ENCODE data around the gene FHOD3. TPM values are rescaled to one million over a fixed set of nuclear protein-coding genes. Genes with fewer than 3 reads are reported as not detected.

FHOD3 gene
- total and polyA plus RNA-seq, 2 of the 13 experiments (the other 11 are each of a cell fraction or from before 2014, with no cell fraction given): 0.07 TPM; not detected in 1

DNA sequence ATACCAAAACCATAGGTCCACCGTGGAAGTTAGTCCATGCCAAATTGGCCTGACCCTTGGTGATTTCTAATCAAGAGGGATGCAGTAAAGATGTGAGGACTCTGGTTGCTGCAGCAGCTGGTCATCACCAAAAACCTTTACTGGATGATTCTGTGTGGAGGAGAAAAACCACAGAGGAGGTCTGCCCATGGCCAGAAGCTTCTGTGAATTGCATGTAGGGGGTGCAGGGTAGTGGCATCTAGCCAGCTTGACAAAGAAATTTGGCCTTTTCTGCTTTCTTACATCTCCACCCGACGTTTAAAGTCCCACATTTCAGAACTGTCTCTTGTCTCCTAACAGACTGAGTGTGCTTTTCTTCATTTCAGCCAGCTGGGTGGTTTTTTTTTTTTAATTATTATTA lies 351.3 kb downstream of the FHOD3 start:
- WGBS (ENCODE audit: low lambda C conversion rate): 0% methylated on average over 3 of the region's 3 CpGs
- no peak for DNase-seq (ENCODE audit: low spot score)
- H3K79me2 ChIP-seq (ENCODE audit: insufficient read depth, low read length): no peaks in the 10 kb centered on the region
- H3K4me2 ChIP-seq (ENCODE audit: low read depth, low read length): no peak overlapping the region
- no TSS peak for BruUV-seq (replicated peaks)
- TF ChIP-seq ZNF207 (IDR thresholded peaks at IDR 0.05; ENCODE audit: borderline replicate concordance) (no peak), GATAD1 (CRISPR knock-in tag; IDR thresholded peaks at IDR 0.05) (no peak), SMC3 (IDR thresholded peaks at IDR 0.05; ENCODE audit: low read length) (no peak), ZNF337 (CRISPR knock-in tag; IDR thresholded peaks at IDR 0.05; ENCODE audit: borderline replicate concordance, low read depth) (no peak), TBP (CRISPR knock-in tag; IDR thresholded peaks at IDR 0.05) (no peak), SUZ12 (IDR thresholded peaks at IDR 0.05; ENCODE audit: low read depth, low read length) (no peak), PCBP2 (optimal IDR thresholded peaks at IDR 0.05; ENCODE audit: low read depth, low read length, poor library complexity, severe bottlenecking) (no peak)
- TF ChIP-seq, protein P1, sequence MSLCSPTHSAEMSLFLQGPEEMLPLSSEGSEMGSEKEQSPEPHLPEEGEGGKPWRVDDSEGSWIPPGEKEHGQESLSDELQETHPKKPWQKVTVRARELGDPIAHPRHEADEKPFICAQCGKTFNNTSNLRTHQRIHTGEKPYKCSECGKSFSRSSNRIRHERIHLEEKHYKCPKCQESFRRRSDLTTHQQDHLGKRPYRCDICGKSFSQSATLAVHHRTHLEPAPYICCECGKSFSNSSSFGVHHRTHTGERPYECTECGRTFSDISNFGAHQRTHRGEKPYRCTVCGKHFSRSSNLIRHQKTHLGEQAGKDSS (CRISPR knock-in tag; IDR thresholded peaks at IDR 0.05; ENCODE audit: borderline replicate concordance, low read depth): no peak
- TF ChIP-seq, protein P2, sequence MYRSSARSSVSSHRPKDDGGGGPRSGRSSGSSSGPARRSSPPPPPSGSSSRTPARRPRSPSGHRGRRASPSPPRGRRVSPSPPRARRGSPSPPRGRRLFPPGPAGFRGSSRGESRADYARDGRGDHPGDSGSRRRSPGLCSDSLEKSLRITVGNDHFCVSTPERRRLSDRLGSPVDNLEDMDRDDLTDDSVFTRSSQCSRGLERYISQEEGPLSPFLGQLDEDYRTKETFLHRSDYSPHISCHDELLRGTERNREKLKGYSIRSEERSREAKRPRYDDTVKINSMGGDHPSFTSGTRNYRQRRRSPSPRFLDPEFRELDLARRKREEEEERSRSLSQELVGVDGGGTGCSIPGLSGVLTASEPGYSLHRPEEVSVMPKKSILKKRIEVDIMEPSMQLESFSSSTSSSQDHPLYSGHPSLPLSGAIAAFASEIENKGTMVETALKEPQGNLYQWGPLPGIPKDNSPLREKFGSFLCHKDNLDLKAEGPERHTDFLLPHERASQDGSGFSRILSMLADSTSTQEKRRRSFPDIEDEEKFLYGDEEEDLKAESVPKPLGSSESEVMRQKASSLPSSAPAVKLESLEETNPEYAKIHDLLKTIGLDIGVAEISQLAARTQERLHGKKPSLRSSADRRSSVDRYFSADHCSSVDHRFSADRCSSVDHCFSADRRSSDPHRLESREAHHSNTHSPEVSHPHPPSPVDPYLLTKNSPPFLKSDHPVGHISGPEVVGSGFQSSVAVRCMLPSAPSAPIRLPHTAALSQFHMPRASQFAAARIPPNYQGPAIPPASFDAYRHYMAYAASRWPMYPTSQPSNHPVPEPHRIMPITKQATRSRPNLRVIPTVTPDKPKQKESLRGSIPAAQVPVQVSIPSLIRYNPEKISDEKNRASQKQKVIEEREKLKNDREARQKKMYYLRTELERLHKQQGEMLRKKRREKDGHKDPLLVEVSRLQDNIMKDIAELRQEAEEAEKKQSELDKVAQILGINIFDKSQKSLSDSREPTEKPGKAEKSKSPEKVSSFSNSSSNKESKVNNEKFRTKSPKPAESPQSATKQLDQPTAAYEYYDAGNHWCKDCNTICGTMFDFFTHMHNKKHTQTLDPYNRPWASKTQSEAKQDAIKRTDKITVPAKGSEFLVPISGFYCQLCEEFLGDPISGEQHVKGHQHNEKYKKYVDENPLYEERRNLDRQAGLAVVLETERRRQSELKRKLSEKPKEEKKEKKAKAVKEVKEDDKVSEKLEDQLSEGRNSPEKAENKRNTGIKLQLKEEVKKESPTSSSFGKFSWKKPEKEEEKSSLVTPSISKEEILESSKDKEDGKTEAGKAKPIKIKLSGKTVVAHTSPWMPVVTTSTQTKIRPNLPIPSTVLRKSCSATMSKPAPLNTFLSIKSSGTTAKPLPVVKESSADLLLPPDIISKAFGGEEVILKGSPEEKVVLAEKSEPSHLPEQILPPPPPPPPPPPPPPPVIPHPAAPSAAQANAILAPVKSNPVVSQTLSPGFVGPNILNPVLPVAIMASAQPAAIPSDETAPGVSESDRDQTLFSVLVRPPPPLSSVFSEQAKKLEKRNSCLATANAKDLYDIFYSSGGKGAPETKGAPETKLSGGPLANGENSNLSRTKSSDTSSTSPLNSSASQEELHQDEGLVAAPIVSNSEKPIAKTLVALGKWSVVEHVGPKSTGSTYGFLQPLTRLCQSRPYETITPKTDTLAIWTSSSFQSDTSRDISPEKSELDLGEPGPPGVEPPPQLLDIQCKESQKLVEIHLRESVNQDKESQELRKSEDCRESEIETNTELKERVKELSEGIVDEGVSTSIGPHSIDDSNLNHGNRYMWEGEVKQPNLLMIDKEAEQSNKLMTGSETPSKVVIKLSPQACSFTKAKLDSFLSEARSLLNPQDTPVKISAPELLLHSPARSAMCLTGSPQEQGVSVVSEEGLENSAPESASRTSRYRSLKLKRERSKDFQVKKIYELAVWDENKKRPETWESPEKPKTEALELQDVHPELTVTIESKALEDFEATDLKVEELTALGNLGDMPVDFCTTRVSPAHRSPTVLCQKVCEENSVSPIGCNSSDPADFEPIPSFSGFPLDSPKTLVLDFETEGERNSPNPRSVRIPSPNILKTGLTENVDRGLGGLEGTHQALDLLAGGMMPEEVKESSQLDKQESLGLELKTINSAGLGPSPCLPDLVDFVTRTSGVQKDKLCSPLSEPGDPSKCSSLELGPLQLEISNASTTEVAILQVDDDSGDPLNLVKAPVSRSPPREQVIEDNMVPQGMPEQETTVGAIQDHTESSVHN (CRISPR knock-in tag; IDR thresholded peaks at IDR 0.05): no peak
- no peaks in the 10 kb centered on the region for H3K4me1 ChIP-seq (ENCODE audit: insufficient read depth, low read length)
- no peaks in the 10 kb centered on the region for H3K36me3 ChIP-seq (replicated peaks in 1 of 2; ENCODE audit: control insufficient read depth in 1 of 2, insufficient read depth in 2 of 2, low read length in 2 of 2)
- ChIA-PET POLR2A (no interaction called here), CTCF (ENCODE audit: low intra/inter-chr PET ratio, low total read pairs) (no interaction called here)
- H3K27me3 ChIP-seq (ENCODE audit: control insufficient read depth in 1 of 2, insufficient read depth in 2 of 2, low read length in 2 of 2): peaks cover 0 to 33% of the 10 kb centered on the region in 2 experiments; a peak in 3 of 5 replicates
- no peak overlapping the region for H2AFZ ChIP-seq (ENCODE audit: low read length)
- FAIRE-seq: no peak
- intact Hi-C loops (cut with micrococcal nuclease; ENCODE audit: unreplicated experiment): no loop called here
- H3K27ac ChIP-seq (ENCODE audit: extremely low read length, insufficient read depth, low read length): no peak overlapping the region
- no peaks in the 10 kb centered on the region for H4K20me1 ChIP-seq (ENCODE audit: insufficient read depth, low read length)
- in situ Hi-C loops (cut with HindIII; ENCODE audit: extremely low pct_ligation_motif_present, low pct_unique_long_range_greater_than_20kb): no loop called here
- no peaks in the 10 kb centered on the region for H3K9me3 ChIP-seq (ENCODE audit: low read length)
- no peak overlapping the region for H3K4me3 ChIP-seq (replicated peaks in 1 of 3; ENCODE audit: insufficient read depth in 1 of 3, low read depth in 2 of 3, low read length in 3 of 3)
- ATAC-seq: no peak
- no peak overlapping the region for H3K9ac ChIP-seq (ENCODE audit: insufficient read depth, low read depth, low read length)

All from HepG2 (cell line).